HG03196 (cell line): ENCODE measurements around the gene GALR2.
A peak's percentile ranks its signal among the peaks of the same experiment; 100 is the strongest.
"Not testable (repeated sequence)": the region's sequence is repeated elsewhere in the genome, so short reads cannot be mapped to it uniquely, and the experiment has no call there.

Experiments
- ATAC-seq: cut with Tn5 transposase; IDR thresholded peaks from one replicate; pipeline ENCODE4 v1.9.1; 2021; ENCODE audit not compliant: unreplicated experiment

GALR2 gene

GRCh38 chr17:76049836-76050537, 24.6 kb upstream of the GALR2 start:
- no peak for ATAC-seq

DNA sequence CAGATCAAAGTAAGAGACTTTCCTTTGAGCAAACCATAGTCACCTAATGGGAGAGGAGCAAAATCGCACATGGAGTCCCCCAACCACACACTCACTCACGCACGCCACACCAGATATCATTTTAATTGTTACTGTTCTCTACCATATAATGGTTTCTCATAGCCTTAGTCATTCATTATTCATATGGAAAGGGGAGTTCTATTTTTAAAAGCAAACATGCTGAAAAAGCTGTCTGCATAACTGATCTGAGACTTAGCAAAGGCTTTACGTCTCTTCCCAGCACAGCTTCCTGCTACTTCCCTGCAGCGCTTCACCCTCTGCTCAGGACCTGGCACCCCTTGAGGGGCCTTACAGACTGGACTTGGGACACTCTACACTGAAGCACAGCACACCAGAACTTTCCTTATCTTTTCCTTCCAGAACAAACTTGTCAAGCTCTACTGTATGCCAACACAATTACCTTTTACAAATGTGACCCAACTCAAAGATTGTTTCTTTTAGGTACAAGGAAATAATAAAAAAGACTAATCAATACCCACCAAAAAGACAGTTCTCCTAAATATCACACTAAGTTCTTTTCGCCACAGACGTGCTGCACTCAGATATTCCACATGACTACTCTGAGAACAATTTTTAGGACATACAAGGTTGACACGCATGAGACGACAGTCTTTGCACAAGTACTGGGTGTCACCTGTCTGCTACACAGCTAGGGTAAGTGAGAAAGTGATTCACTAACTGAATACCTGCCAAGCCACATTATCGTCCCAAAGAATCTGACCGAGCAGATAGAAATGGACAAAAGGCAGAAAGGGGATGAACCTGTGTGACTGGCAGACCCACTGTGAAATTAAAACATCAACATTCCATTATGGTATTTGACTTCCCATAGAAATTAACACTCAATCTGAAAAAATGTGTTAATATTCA, 23.8 kb upstream of the GALR2 start:
- ATAC-seq: no peak

- ATAC-seq: no peak
Measured at GRCh38 chr17:76051561-76051960, 23.0 kb upstream of the GALR2 start.

DNA sequence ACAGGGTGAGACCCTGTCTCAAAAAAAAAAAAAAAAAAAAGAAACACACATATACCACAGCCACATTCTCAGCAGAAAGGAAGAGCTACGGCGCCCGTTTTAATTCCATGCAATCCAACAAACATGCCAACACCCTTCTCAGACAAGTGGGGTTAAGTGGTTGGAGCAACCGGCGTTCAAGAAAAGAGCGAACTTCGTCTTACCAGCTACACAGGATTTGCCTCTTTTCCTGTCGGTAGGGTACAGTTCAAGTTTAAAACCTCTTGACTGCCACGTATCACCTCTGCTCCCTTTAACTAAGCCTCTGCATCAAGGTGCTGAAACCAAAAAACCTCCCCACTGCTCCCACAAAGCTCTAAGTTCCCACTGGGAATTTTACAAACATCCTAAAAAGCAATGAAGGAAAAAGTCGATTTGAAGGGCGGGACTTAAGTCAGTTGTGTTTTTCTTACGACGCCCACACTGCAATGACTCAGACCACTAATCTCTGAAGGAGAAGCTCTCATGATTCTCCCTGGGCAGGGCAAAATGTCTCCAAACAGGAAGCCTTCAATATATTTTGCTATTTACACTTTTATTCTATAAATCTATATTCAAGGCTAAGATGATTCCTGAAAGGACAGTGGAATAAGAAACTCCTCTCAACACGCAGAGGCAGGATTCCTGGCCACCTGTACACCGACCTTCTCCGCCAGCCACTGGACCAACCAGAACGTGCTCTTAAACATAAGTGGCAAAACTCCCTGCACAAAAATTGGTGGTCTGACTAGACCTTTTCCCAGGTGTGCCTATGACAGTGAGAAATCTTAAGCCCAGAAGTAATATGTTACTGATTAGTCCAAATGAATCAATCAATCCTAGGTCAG, 21.1 kb upstream of the GALR2 start:
- ATAC-seq: no peak

DNA sequence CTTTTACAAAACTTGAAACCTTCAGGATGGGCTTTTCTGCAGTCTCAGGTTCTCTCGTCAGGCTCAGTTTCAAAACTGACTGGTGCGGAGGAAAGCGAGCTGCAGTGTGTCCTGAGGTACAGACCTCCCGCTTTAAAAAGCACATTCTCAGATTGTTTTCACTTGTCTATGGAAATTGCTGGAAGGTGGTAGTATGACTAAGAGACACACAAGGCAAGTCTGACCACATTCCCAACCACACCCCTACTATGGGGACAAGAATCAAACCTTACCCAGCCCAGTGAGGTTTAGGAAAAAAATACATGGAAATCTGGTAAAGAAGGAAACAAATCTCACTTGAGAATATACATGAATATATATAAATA, 20.5 kb upstream of the GALR2 start:
- ATAC-seq: no peak

GRCh38 chr17:76056882-76057281, 17.7 kb upstream of the GALR2 start:
- no peak for ATAC-seq

GRCh38 chr17:76058264-76058663, 16.3 kb upstream of the GALR2 start:
- not testable (repeated sequence) for ATAC-seq

GRCh38 chr17:76063875-76064546, 10.6 kb upstream of the GALR2 start:
- no peak for ATAC-seq

GRCh38 chr17:76065775-76066174, 8.8 kb upstream of the GALR2 start:
- no peak for ATAC-seq

- no peak for ATAC-seq
Measured at GRCh38 chr17:76071531-76072147, 2.9 kb upstream of the GALR2 start.

DNA sequence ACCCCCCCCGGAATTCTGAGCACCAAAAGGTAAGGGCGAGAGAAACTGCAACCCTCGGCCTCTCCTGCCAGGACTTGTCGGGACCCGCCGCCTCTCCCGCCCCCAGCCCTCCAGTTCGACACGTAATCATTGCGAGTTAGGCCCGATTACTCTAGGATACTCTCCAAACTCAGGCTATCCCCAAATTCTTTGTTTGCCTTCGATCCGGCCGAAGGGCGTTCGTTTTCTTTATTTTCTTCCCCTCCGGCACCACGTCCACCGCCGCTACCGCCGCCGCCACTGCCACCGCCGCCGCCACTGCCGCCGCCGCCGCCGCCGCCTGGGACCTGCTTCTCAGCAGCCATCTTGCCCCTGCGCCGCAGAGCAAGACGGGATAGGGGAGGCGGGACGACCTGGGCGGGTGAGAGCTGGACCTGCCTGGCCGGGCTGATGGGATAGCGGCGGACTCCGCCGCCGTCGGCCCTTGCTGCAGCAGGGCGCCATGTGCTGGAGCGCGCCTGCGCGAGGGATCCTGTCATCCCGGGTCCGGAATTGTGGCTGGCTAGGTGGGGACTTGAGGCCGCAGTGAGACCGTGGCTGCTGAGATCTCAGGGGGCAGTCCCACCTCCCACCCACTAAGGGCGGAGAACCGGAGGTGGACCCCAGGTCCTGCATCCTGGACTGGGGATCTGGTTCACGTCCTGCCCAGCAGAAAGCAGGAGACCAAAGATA, 2.3 kb upstream of the GALR2 start, which contains the start of gene SRP68:
SRP68 (minus strand) TSS at position 370 of the 711 bp plus-strand sequence; CDS start at position 344, 26 bp downstream.
- ATAC-seq: peak; percentile 90

DNA sequence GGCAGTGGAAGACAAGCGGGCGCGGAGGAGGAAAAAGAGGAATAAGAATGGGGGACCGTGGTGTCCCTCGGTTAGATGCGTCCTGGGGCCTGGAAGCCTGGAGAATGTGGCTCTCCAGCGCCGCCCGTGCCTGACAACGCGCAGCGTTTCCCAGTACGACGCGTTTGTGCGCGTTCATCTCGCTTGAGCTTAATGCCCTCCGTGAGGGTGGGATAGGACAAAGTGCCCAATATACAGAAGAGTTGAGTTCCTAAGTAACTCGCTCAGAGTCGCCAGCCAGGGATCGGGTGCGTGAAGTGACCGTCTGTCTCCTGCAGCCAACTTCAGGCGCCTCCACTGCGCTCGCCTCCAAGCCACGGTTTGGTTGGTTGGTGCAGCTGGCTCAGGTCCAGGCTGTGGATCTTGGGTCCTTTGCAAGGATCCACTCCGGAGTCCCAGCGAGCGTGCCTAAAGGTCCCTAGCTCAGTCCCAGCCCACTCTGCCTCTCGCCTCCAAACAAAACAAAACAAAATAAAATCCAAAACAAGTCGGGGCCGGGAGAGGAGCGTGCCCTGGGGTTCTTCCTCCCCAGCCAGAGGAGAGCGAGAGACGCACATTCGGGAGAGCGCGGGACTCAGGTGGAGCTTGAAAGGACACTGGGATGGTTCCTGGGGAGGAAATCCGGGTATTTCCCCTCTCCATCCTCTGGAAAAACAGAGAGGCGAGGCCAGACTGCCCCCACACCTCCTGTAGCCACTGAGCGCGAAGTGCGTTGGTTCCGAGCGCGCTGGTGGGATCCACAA, 974 bp downstream of the GALR2 start:
- no peak for ATAC-seq

DNA sequence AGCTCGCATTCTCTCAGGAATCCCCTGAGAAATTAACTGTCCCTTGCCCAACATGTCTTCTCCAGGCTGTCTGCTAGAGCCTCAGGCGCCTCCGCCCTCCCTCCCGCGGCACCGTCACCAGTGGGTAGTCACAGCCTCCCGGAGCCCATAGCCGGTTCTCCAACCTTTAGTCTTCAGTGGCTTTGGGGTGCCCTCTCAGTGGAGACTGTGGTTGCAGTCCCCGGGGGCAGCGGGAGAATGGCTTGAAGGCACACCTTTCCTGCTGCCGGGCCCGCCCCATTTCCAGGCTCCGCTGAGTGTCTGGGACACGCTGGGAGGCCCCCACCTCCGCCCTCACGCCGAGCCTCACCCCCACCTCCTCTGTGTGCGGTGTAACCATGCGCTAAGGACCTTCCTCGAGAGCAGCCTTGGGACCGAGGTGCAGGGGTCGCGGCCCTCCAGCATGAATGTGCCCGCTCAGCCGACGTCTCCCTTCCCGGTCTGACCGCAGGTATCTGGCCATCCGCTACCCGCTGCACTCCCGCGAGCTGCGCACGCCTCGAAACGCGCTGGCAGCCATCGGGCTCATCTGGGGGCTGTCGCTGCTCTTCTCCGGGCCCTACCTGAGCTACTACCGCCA, 1.7 kb downstream of the GALR2 start:
- ATAC-seq: no peak

DNA sequence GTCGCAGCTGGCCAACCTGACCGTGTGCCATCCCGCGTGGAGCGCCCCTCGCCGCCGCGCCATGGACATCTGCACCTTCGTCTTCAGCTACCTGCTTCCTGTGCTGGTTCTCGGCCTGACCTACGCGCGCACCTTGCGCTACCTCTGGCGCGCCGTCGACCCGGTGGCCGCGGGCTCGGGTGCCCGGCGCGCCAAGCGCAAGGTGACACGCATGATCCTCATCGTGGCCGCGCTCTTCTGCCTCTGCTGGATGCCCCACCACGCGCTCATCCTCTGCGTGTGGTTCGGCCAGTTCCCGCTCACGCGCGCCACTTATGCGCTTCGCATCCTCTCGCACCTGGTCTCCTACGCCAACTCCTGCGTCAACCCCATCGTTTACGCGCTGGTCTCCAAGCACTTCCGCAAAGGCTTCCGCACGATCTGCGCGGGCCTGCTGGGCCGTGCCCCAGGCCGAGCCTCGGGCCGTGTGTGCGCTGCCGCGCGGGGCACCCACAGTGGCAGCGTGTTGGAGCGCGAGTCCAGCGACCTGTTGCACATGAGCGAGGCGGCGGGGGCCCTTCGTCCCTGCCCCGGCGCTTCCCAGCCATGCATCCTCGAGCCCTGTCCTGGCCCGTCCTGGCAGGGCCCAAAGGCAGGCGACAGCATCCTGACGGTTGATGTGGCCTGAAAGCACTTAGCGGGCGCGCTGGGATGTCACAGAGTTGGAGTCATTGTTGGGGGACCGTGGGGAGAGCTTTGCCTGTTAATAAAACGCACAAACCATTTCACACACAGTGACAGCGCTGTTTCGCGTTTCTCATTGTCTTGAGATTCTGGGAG, 2.4 kb downstream of the GALR2 start:
- ATAC-seq: no peak

GRCh38 chr17:76077584-76078110, 3.1 kb downstream of the GALR2 start:
- no peak for ATAC-seq

DNA sequence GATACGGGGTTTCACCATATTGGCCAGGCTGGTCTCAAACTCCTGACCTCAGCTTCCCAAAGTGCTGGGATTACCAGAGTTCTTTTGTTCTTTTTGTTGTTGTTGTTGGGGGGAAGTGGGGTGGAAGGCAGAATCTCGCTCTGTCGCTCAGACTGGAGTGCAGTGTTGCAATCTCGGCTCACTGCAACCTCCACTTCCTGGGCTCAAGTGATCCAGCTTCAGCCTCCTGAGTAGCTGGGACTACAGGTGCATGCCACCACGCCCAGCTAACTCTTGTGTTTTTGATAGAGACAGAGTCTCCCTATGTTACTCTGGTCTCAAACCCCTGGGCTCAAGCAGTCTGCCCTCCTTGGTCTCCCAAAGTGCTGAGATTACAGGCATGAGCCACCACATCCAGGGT, 3.8 kb downstream of the GALR2 start:
- ATAC-seq: not testable (repeated sequence)

DNA sequence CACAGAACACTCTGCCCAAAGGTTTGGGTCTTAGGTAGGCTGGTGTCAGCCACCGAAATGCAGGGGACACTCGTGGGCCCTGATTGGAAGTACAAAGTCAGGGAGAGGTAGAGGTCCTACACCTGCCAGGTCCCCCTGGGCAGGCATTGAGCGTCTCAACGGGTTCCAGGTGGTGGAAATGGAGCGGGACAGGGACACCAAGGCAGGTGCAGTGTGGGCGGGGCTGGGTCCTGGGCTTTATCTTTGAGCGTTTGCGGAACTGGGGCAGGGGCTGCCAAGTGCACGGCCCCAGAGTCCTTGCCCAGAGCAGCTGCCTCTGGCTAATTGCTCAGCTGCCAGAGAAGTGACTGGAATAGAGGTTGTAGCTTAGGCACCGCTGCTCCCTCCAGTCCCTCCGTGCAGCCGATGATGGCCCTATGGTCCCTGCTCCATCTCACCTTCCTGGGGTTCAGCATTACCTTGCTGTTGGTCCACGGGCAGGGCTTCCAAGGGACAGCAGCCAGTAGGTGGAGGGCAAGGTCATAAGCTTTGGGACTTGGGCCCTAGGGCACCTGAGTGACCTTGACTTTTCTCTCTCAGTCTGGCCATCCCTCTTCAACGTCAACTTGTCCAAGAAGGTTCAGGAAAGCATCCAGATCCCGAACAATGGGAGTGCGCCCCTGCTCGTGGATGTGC, 4.4 kb downstream of the GALR2 start, which contains the start of gene ZACN:
ZACN (plus strand) TSS at position 323 of the 675 bp plus-strand sequence; CDS start at position 406, 83 bp downstream.
- no peak for ATAC-seq
